ENCODE measurements around the gene LYPLAL1. TPM values are rescaled to one million over a fixed set of nuclear protein-coding genes. Genes with fewer than 3 reads are reported as not detected.

The LYPLAL1 gene
- total RNA-seq (100 to 1,000 TPM in 4 of 9 donors, 10 to 100 TPM in 5; 31.8 to 126 (median 90.5) TPM), polyA plus RNA-seq (10 to 100 TPM; 19.6 to 87.2 TPM)
- long read RNA-seq, donor 1, transcript LYPLAL1-211 (5 exons, 2,169 nt) = minor isoform, 25 of 85 reads
- long read RNA-seq, donor 1, transcript LYPLAL1-202 (5 exons, 1,898 nt) = major isoform, 45 of 85 reads
- long read RNA-seq, donor 1, transcript LYPLAL1-201 (5 exons, 1,819 nt) = minor isoform, 9 of 85 reads
- long read RNA-seq, donor 1, partial matches to known transcripts = 0 of 85 reads
- long read RNA-seq, donor 1, other reads (novel, unspliced or antisense) = 3 of 85 reads
- long read RNA-seq, donor 2, transcript LYPLAL1-205 (4 exons, 1,701 nt) = minor isoform, 5 of 85 reads
- long read RNA-seq, donor 2, transcript LYPLAL1-202 (5 exons, 1,898 nt) = major isoform, 33 of 85 reads
- long read RNA-seq, donor 2, transcript LYPLAL1-211 (5 exons, 2,169 nt) = minor isoform, 27 of 85 reads
- long read RNA-seq, donor 2, partial matches to known transcripts = 1 of 85 reads
- long read RNA-seq, donor 2, other reads (novel, unspliced or antisense) = 13 of 85 reads
- long read RNA-seq, donor 3, transcript LYPLAL1-202 (5 exons, 1,898 nt) = major isoform, 15 of 30 reads
- long read RNA-seq, donor 3, partial matches to known transcripts = 0 of 30 reads
- long read RNA-seq, donor 3, other reads (novel, unspliced or antisense) = 6 of 30 reads

DNA sequence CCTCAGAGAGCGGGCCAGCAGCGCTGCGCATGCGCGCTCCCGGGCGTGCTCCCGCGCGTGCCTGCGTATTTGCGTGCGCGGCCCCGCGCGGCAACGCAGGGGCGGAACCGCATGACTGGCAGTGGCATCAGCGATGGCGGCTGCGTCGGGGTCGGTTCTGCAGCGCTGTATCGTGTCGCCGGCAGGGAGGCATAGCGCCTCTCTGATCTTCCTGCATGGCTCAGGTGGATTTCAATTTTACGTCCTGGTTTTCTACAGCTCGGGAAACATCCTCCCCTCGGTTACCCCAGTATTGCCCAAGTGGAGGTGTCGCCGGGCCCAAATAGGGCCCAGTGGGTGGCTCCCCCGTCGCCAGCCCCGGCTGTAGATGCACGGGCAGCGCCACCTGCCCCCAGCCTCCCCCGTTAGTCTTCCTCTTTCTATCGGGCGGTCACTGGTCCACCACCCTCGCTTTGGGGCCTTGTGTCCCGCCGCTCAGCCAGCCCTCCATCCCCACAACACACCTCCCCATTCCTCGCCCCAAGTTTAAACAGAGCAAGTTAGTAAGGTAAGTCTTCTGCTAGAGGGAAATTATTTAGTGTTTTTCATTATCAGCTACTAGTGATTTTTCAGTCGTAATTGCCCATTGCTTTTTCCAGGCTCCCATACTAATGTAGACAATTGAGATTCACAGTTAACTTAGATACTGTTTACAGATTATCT is at the start of gene LYPLAL1:
TSS of gene LYPLAL1 (plus strand) at position 121 of the 702 bp plus-strand sequence. CDS start at position 134, 13 bp downstream.
- intact Hi-C loops (cut with DNase I) = loop anchor here in 4 of 10 donors (5.0 to 10.0 kb wide), 2 partner anchors 707 to 829 kb away; partner anchors contain the start of gene TGFB2 (in 4 of the 4)
- 0 to 1% (median 0%) methylated on average over 36 to 48 of the region's 48 CpGs for WGBS, 4 donors

DNA sequence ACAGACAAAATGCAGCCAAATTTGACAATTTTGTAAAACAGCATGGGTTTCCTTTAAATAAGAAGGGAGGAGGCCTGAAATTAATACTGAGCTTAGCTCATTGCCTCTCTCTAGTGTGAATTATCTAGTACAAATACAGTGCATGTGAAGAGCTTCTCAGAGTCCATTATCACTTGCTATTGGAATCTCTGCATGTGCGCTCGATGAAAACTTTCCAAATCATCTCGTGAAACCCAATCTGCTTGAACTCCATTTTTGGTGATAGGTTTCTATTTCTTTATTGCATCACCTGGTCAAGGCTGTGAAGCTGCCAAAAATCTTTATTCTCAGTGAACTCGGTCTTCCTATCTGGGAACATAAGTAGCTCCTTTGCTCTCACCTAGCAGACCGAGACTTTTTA is 49.5 kb upstream of the LYPLAL1 start:
- TF ChIP-seq, protein P1, sequence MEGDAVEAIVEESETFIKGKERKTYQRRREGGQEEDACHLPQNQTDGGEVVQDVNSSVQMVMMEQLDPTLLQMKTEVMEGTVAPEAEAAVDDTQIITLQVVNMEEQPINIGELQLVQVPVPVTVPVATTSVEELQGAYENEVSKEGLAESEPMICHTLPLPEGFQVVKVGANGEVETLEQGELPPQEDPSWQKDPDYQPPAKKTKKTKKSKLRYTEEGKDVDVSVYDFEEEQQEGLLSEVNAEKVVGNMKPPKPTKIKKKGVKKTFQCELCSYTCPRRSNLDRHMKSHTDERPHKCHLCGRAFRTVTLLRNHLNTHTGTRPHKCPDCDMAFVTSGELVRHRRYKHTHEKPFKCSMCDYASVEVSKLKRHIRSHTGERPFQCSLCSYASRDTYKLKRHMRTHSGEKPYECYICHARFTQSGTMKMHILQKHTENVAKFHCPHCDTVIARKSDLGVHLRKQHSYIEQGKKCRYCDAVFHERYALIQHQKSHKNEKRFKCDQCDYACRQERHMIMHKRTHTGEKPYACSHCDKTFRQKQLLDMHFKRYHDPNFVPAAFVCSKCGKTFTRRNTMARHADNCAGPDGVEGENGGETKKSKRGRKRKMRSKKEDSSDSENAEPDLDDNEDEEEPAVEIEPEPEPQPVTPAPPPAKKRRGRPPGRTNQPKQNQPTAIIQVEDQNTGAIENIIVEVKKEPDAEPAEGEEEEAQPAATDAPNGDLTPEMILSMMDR (IDR thresholded peaks at IDR 0.05) = no peak
- no peak for TF ChIP-seq POLR2A (IDR thresholded peaks at IDR 0.05)
- no peaks in the 10 kb centered on the region for H3K27me3 ChIP-seq
- H3K4me1 ChIP-seq = peaks cover 0 to 43% (median 10%) of the 10 kb centered on the region in 12 donors
- WGBS, 4 donors = 49 to 73% (median 66%) methylated on average over 5 of the region's 5 CpGs
- no peak overlapping the region for H3K4me3 ChIP-seq
- H3K9me3 ChIP-seq = no peaks in the 10 kb centered on the region
- intact Hi-C loops (cut with DNase I) = no loop called here
- no peaks in the 10 kb centered on the region for H3K36me3 ChIP-seq
- no peak for ATAC-seq
- no peak overlapping the region for H3K27ac ChIP-seq
- no peak for DNase-seq

More for the DNA sequence above, at the start of gene LYPLAL1:
- peak; percentile 93 to 96 (median 94) for ATAC-seq
- Histone ChIP-seq H3K36me3 (peaks cover 0 to 2% (median 0%) of the 10 kb centered on the region in 9 donors), H3K4me1 (peaks cover 0 to 51% (median 30%) of the 10 kb centered on the region in 12 donors), H3K27me3 (no peaks in the 10 kb centered on the region), H3K9me3 (no peaks in the 10 kb centered on the region), H3K4me3 (peak within 1 kb of the TSS; percentile 66 to 92 (median 78)), H3K27ac (peak within 1 kb of the TSS; percentile 83 to 97 (median 94))
- peak; percentile 90 to 96 (median 92) for DNase-seq
- TF ChIP-seq POLR2A (IDR thresholded peaks at IDR 0.05) = peak in 1 of 2 donors; percentile 89
- TF ChIP-seq, protein P1 (IDR thresholded peaks at IDR 0.05) = peak in 3 of 12 donors; percentile 10 to 34 (median 31)

DNA sequence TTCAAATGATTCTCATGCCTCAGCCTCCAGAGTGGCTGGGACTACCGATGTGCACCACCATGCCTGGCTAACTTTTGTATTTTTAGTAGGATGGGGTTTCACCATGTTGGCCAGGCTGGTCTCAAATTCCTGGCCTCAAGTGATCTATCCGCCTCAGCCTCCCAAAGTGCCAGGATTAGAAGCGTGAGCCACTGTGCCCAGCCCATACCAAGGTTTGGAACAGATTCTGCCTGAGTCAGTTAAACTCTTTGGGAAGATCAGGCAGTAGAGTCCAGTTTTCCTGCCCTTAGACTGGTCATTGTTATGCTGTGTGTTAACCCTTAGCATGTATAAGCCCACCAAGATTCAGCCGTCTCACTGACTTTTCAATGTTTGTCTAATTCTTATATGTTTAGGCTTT is 48.3 kb upstream of the LYPLAL1 start:
- Histone ChIP-seq H3K9me3 (no peaks in the 10 kb centered on the region), H3K36me3 (no peaks in the 10 kb centered on the region), H3K4me1 (peaks cover 0 to 43% (median 10%) of the 10 kb centered on the region in 12 donors), H3K4me3 (no peak overlapping the region), H3K27me3 (no peaks in the 10 kb centered on the region), H3K27ac (no peak overlapping the region)
- intact Hi-C loops (cut with DNase I) = no loop called here
- 93 to 96% (median 95%) methylated on average over 4 of the region's 4 CpGs for WGBS, 4 donors
- DNase-seq (no peak), ATAC-seq (no peak)
- no peak for TF ChIP-seq POLR2A (IDR thresholded peaks at IDR 0.05)

DNA sequence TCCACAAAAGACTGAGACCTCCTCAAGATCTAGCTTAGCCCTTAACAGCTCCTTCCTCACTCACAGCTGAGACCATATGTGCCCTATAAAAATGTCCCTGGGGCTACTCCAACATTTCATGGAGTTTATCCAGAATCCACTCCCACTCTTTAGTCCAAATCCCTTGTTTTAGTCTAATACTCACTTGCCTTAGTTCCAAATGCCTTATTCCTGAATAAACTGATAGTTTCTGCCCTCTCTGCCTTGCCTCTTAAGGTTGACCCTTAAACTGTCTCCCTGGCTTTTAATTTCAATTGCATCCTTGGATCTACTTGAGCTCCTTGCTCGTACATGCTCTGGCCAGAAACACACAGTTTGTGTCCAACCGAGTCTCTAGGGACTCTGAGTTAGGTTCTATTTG is 47.3 kb upstream of the LYPLAL1 start:
- peaks cover 0 to 36% (median 8%) of the 10 kb centered on the region in 12 donors for H3K4me1 ChIP-seq
- H3K27me3 ChIP-seq = no peaks in the 10 kb centered on the region
- H3K4me3 ChIP-seq = no peak overlapping the region
- WGBS, 4 donors = 57 to 76% (median 65%) methylated on average over 2 of the region's 2 CpGs
- DNase-seq (no peak), ATAC-seq (peak; percentile 29 to 88 (median 71))
- H3K9me3 ChIP-seq = no peaks in the 10 kb centered on the region
- intact Hi-C loops (cut with DNase I) = no loop called here
- TF ChIP-seq, protein P1 (IDR thresholded peaks at IDR 0.05) = no peak
- TF ChIP-seq POLR2A (IDR thresholded peaks at IDR 0.05) = no peak
- H3K27ac ChIP-seq = peak overlapping the region in 2 of 12 donors; percentile 22 to 41
- H3K36me3 ChIP-seq = no peaks in the 10 kb centered on the region

Measured in heart left ventricle (tissue), 16 donors.